NCI-H524 treated with DMSO at 0.1 percent for 48 hours (cell line): Measurements from ENCODE around the gene ADAMTS2.
"Not testable (repeated sequence)": the region's sequence is repeated elsewhere in the genome, so short reads cannot be mapped to it uniquely, and the experiment has no call there.

Experiments used
- DNase-seq: peaks from one replicate; lab custom pipeline; 2025; lab: John Stamatoyannopoulos, UW

ADAMTS2 gene

DNA sequence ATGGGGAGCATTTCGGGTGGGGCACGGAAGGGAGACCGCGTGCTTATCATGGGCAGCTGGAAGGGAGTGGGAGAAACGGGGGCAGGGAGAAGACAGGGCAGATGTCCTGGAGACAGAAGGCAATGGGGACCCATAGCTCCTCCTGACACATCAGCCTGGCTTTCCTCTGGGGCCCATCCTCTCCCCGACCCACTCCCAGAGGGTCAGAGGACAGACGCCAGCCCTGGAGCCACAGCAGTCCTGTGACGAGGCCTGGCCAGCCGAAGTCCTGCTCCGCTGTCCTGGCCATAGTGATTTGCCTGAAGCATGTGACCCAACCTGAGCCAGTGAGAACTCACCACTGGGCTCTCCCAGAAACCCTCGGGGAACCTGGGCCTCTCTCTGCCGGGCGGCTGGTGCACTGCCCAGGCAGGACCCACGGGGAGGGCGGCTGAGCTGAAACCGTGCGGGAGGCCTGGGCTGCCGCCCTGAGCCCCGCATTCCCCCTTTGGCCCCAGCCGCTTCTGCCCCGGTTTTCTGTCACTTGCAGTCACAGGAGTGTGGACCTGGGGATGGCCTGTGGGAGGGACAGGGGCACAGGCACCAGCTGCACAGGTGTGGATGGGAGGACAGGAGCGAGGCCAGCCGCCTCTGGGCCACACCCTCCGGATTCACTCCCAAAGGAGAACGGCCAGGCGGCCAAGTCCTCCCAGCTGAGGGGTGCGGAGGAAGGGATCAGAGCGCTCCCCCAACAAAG is 19.8 kb downstream of the ADAMTS2 start:
- DNase-seq: no peak

DNA sequence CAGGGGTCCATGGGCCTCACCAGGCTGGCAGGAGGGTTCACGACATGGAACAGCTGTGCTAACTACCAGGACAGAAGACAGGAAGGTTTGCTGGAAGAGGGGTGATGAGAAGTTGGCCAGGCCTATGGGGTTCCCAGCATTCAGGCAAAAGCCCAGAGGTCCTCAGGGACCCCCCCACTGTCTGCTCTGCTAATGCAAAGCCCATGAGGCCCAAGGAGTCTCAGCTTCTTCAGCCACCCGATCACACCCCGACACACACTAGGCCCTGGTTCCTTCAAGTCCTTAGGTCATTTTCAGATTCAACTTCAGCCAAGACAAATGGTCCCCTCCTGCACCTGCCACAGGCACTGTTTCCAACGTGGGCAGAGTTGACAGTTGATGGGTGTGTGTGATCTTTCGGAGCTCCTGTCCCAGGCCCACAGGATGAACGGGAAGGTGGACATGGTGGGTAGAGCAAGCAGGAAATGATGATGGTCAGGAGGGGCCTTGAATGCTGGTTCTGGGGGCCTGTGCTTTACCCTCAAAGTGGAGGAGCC is 20.4 kb downstream of the ADAMTS2 start:
- DNase-seq: no peak

DNA sequence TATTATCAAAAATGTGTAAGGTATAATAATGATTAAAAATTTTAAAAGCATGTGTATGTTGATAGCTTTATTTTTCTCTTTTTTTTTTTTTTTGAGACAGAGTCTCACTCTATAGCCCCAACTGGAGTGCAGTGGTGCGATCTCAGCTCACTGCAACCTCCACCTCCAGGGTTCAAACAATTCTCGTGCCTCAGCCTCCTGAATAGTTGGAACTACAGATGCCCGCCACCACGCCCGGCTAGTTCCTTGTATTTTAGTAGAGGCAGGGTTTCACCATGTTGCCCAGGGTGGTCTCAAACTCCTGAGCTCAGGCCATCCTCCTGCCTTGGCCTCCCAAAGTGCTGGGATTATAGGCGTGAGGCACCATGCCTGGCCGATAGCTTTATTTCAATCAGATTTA is 20.9 kb downstream of the ADAMTS2 start:
- DNase-seq: not testable (repeated sequence)

DNA sequence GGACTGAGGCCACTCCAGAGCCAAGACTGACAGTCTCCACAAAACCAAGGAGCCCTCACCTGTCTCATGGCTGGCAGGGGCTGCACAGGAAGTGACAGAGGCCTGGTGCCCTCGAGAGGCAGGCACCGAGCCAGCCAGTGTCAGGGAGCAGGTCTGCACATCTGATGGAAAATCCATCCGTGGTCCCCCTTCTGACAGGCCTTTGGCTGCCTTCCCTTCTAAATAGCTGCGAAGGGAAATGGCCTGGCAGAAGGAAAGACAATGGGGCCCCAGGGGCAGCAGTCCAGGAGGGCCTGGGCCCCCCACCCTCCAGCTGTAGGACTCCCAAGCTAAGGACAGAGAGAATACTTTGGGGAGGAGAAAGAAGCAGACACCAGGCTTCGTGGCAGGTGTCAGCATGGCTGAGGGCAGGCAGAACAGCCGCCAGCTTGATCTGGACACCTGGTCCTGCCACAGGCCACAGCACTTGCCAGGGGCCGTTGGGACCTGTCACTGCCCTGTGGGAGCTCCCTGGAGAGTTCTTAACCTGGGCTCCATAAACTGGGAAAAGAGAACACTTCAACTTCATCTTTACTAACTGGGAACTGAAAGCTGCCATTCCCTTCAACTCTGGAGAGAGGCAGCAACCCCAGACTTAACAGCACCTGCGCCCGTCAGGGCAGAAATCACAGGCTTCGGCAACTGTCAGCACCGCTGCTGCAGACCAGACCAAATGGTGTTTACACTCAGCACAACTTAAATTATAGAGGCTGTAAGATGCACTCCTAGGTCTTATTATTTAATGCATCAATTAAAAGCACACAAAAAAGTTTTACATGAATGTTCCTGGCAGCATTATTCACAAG is 22.0 kb downstream of the ADAMTS2 start:
- peak; percentile 53 for DNase-seq

DNA sequence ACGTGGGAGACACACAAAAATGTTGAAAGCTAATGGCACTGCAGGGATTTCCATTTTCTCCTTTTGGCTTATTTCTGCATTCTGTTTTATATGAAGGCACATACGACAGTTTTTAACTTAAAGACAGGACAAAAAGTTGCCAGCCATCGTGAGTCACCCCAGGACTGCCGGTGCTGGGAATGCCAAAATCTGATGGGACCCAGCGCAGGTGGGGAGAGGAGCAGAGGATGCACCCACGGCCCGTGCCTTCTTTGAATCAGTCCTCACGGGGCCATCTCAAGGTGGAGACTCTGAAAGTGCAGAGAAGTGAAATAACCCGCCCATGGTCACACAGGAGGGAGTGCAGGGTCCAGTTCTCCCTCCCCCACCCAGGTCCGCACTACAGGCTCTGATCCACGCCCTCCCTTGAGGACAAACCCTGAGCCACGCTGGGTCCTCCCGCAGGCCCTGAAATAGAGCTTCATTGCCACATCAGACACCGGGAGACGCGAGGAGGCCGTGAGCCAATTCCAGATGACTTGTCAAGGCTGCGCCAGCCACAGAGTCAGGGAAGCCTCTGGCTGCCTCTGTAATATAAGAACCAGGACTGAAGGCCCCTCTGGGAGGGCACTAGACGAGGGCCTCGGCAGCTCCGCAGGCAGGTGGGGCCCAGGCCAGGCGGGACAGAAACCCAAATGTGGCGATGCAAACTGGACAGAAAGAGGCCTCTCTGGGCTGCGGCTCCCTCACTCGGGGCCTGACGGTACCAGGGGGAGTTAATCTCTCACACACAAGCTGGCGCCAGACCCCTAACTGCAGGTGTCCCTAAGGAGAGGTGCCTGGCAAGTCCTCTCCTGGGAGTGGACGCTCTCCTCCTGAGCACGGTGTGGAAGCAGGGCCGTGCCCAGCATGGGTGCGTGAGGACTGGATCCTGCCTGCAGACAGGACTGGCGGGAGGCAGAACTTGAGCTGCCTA is 22.9 kb downstream of the ADAMTS2 start:
- DNase-seq: no peak

DNA sequence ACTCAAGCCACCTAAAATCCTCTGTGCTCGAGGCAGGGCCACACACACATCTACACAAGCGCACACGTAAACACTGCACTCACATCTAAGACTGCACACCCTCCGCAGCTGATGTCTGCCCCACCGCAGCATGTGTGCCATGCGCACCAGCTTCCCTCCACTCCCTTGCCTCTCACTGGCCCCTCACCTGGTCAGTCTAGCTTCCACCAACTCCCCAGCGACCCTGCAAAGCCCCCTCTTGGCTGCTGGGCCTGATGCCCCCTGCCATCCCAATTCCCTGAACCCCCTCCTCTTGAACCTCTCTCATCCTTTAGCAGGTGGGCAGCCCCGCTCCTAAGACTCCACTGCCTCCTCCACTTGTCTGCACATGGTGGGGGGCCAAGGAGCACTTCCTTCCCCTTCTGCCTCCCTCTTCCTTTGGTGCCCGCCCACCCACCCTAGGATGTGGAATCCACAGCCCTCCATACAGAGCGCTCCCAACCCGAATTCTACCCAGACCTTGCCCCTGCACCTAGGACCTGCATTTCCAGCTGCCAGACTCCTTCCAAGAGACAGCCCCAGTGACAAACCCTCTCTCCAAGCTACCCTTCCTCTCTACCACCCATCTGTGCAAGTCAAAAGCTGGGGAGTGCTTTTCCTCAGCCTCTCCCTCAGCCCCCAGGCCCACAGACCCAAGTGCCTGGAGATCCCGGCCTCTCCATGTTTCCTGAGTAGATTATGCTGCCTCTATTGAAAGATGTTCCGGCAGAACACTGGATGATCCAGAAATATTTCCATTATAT is 23.9 kb downstream of the ADAMTS2 start:
- no peak for DNase-seq

DNA sequence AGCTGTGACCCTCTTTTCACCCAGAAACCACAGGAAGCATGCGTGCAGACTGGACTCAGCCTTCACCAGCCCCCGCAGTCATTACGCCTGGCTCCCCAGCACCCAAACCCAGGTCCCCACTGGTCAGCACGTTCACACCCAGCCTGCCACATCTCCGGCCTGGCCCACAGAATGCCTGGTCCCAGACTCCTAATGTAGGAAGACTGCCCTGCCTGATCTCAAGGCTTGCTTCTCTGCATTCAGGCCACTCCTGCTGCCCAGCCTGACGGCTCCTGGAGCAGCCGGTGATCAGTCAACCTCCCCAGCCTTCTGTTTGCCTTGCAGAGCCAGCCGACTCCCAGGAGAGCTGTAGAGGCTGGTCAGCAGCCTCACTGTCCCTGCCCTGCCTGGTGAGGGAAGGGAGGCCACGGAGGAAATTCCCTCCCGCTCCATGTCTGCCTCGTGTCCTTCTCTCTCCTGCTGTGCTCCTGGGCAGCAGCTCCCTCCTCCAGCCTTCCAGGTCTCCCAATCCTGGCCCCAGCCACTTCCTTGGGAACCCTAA is 25.4 kb downstream of the ADAMTS2 start:
- no peak for DNase-seq

DNA sequence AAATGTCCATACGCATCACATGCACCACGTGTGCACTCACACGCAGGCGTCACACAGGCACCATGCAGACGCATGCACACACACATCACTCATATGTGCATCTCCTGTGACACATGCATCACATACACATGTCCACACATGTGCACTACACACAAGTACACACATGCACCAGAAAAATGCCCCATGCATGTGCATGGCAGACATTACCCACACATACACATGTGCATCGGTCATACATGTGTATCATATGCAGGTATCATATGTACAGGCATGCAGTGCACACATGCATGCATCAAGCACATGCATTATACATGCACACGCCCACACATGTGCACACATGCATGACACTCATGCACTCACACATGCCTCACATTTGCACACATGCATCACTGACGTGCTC is 26.1 kb downstream of the ADAMTS2 start:
- no peak for DNase-seq

DNA sequence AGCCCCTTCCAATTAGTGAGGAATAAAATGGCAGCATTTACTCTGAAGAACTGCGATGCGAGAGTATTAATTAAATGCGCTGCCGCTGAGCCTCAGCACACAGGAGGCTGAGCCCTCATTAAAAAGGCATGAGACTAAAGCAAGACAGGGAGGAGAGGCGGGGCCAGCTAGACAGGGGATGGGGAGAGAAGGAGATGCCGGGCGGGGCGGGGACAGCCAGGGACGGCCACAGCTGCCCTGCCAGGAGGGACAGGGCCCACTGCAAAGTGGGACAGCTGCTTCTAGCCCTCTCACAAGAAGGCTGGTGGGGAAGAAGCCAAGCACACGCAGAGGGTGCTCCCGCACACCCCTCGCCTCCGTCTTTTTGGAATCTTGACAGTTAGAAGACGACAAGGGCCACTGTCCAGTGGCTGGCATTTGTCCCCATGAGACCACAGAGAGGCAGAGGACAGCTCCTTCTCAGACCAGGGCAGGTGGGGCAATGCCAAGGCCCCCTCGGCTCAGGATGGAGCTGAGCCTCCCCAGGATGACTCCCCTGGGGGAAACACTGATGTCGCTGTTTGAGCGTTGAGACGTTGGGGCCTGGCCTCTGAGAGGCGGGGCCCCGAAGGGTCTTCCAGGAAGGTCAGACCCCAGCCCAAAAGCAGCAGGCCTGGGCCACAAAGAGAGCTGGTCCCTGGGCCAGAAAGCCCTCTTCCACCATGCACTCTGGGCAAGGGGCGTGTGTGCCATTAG is 26.9 kb downstream of the ADAMTS2 start:
- DNase-seq: peak; percentile 33

DNA sequence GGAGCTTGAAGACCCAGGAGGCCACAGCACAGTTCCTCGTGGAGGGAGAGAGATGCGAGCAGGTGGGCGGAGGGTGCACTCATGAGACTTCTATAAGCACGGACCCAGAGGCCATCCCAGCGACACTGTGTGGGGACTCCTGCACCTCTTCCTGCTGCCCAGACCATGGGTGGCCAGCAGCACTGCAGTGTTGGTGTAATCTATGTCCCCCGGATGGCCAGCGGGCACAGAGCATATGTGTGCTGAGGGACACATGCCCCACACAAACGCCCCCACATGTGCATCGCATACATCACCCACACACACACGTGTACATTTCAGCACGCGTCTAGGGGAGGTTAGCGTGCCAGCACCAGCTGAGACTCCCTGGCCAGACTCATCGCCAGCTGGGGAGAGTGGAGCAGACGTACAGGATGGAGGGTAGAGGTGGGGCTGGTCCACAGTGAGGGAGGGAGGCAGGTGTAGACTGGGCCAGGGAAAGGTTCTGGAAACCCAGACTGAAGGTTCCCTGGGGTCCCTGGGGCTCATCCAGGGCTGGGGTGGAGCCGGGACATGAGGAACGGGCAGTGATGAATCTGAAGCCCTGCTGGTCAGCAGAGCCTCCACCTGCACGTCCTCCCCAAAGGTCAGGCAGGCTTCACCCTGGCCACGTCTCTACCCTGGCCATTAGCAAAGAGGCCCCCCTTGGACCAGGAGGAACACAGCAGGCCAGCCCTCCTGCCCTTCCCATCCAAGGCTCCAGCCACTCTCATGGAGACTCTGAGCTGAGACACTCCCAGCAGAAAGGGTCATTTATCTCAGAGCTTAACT is 27.6 kb downstream of the ADAMTS2 start:
- DNase-seq: no peak

DNA sequence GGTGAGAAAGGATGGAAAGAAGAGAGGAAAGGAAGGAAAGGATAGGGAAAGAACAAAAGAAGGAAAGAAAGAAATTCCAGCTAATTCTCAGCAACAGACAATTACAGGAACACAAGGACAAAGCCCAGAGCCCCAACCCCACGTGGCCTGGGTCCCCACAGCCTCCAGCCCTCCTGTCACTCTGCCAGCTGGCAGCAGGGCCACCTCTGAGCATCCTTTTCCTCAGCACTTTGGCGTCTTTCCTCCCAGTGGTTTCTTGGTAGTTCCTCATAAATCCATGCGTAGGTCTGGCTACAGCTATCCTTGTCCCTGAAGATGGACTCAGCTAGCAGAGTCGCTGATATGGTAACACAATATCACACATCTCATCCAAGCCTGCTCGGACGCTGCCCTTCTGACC is 28.3 kb downstream of the ADAMTS2 start:
- DNase-seq: no peak

DNA sequence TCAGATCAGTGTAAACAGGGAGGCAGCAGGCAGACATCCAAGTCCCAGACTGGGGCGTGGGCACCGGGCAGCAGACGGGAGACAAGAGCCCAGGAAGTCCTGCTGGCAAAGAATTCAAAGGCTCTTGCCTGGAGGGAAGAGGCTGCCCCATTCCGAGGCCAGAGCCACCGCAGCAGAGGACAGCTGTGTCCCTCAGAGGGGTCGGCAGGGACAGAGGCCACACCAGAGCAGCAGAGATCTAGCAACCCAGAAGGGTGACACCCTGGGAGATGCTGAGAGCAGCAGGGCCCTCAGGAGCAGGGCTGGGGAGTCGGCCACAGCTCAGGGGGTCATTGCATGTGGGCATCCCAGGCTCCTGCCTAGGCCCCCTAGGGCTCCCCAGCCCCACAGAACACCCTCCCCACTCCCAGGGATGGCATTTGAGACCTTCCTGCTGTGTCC is 29.1 kb downstream of the ADAMTS2 start:
- DNase-seq: no peak

DNA sequence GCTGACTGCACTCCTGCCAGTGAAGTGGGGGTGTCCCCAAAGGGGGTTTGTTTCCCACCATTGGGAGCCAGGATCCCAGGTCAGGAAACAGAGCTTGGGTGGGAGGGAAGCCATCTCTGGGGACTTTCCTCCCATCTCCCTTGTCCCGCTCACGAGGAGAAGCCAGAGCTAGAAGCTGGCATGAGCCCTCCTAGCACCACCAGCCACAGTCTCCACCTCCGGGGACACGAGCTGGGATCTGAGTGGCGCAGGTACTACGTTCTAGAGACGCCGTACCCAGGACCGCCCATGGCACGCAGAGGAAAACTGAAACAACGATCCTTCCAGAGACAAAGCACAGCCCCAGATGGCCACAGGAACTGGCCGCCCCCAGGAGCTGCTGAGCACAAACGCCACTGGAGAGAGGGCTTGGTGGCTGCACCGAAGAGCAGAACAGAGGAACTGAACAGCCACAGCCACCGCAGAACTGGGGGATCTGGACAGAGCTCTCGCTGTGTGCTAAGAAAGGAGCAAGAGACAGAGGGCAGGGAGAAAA is 29.8 kb downstream of the ADAMTS2 start:
- no peak for DNase-seq

DNA sequence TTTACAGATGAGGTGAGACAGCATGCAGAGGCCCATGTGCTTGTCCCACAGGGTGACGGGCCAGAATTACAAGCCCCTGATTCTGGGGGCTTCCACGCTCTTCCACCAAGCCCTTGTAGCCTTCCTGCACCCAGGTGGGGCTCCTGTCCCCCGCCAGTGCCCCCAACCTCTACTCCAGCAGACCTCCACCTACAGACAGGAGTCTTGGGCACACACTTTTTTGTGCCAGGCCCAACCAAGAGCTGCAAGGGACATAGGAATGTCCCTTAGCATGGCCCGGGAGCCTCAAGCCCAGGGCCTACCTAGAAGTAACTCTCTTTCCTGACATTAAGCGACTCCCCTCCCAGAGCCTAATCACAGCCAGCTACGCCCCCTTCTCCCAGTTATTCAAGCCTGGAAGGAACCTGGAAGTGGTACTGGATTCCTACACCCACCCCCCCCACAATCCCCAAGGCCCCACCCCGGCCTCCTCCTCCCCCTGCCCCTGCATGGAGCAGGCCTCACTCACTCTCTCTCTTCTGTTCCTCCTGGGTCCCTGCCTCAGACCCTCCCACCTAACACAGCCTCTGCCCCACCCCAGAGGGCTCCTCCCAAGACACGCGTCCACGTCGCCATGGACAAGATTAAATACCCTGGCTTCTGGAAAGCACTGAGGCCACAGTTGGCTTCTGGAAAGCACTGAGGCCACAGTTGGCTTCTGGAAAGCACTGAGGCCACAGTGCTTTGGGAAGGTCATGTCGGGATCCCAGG is 30.5 kb downstream of the ADAMTS2 start:
- no peak for DNase-seq

DNA sequence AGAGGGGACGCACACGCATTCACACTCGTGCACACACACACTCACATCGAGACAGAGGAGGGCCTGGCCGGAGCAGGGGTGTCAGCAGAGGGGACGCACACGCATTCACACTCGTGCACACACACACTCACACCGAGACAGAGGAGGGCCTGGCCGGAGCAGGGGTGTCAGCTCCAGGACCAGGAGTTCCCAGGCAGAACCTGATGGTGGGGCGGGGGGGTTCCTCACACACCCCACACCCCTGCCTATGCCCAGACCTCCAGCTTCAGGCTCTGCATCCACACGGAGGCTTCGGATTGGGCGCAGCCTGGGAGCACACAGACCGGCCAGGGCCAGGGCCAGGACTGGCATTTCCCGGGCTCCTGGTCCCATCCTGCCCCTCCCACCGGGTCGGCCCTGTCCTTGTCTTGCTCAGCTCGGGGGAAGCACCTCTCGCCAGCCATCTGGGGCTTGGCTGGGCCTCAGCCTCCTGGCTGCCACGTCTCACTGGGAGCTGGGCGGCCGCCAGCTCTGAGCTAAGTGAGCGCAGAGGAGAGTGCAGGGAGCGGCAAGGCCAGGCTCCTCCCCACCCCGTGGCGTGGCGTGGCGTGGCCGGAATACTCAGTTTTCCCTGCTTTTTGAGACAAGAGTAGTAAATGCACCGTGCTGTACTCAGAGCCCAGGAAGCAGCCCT is 31.3 kb downstream of the ADAMTS2 start:
- no peak for DNase-seq

DNA sequence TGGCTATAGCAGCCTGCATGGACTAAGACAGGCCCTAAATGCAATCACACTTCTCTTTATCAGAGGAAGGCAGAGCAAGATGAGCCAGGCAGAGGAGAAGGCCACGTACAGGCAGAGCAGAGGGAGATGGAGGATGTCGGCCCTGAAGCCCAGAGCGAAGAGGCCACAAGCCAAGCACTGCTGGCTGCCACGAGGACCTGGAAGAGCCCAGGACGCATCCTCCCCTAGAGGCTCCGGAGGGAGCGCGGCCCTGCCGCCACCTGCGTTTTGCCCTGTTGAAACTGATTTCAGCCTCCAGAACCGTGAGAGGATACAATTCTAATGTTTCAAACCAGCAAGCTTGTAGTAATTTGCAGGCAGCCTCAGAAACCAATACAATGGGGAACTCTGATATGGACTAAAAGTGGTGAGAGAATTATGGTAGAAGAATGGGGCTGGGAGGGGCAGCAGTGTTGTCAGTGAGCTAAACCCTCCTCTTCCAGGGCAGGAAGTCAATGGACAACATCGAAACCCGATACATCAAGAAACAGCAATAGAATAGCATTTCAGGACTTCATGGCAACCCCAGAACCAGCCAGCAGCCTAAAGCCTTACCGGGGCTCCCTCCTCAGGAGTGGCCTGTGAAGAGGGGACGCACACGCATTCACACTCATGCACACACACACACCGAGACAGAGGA is 32.6 kb downstream of the ADAMTS2 start:
- DNase-seq: no peak

DNA sequence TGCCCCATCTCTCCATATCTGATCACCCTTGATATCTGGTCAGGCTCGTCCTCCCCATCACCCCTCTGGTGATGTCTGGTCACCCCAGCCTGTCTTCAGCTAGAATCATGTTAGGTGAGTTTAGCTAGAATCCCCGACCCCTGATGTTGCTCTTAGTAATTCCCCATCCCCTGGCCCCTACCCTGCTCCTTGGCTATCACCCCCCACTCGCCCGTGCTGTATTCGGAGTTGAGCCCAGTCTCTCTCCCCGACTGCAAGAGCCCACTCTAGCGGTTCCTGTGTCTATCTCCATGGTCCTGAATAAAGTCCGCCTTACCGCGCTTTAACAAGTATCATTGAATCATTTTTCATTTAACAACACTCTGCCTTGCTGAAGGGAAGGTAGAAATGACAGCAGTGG is 33.7 kb downstream of the ADAMTS2 start:
- no peak for DNase-seq
